ENCODE results near the gene GART.

Gene GART

GRCh38 chr21:33554236-33554981 is 12.5 kb upstream of the GART start:
- Histone ChIP-seq H3K36me3 (ENCODE audit: control insufficient read depth, insufficient read depth, low read length) (peaks cover 56% of the 10 kb centered on the region), H3K4me3 (ENCODE audit: low read length) (no peak overlapping the region), H3K27me3 (ENCODE audit: control insufficient read depth, insufficient read depth, low read length) (no peaks in the 10 kb centered on the region), H3K4me1 (ENCODE audit: control insufficient read depth, insufficient read depth, low read length) (no peaks in the 10 kb centered on the region), H3K9me3 (ENCODE audit: control insufficient read depth, insufficient read depth, low read length) (no peaks in the 10 kb centered on the region), H3K27ac (ENCODE audit: low read length) (no peak overlapping the region)
- DNase-seq (ENCODE audit: low read depth, low spot score) = no peak
- 100% methylated on average over 2 of the region's 18 CpGs for WGBS (ENCODE audit: insufficient coverage, insufficient read length)

- no peaks in the 10 kb centered on the region for H3K27me3 ChIP-seq (ENCODE audit: control insufficient read depth, insufficient read depth, low read length)
- no peak overlapping the region for H3K4me3 ChIP-seq (ENCODE audit: low read length)
- no peaks in the 10 kb centered on the region for H3K9me3 ChIP-seq (ENCODE audit: control insufficient read depth, insufficient read depth, low read length)
- H3K4me1 ChIP-seq (ENCODE audit: control insufficient read depth, insufficient read depth, low read length) = no peaks in the 10 kb centered on the region
- DNase-seq (ENCODE audit: low read depth, low spot score) = no peak
- peaks cover 55% of the 10 kb centered on the region for H3K36me3 ChIP-seq (ENCODE audit: control insufficient read depth, insufficient read depth, low read length)
- WGBS (ENCODE audit: insufficient coverage, insufficient read length) = no CpG with 5 or more reads among the region's 12 CpGs
- H3K27ac ChIP-seq (ENCODE audit: low read length) = no peak overlapping the region
Measured at GRCh38 chr21:33552999-33553598, 11.2 kb upstream of the GART start.

DNA sequence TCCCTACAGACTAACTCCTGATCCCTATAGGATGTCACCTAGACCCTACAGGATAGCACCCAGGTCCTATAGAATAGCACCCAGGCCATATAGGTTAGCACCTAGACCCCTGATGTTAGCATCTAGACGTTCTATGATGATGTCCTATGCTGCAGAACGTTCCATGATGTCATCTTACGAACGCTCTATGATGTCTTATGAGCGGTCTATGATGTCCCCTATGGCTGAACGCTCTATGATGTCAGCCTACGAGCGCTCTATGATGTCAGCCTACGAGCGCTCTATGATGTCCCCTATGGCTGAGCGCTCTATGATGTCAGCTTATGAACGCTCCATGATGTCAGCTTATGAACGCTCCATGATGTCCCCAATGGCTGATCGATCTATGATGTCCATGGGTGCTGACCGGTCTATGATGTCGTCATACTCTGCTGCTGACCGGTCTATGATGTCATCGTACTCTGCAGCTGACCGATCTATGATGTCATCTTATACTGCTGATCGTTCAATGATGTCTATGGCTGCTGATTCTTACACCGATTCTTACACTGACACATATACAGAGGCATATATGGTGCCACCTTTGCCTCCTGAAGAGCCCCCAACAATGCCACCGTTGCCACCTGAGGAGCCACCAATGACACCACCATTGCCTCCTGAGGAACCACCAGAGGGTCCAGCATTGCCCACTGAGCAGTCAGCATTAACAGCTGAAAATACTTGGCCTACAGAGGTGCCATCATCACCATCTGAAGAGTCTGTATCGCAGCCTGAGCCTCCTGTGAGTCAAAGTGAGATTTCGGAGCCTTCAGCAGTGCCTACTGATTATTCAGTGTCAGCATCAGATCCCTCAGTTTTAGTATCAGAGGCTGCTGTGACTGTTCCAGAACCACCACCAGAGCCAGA is 10.4 kb upstream of the GART start:
- no peaks in the 10 kb centered on the region for H3K4me1 ChIP-seq (ENCODE audit: control insufficient read depth, insufficient read depth, low read length)
- H3K9me3 ChIP-seq (ENCODE audit: control insufficient read depth, insufficient read depth, low read length) = no peaks in the 10 kb centered on the region
- DNase-seq (ENCODE audit: low read depth, low spot score) = no peak
- no peaks in the 10 kb centered on the region for H3K27me3 ChIP-seq (ENCODE audit: control insufficient read depth, insufficient read depth, low read length)
- peaks cover 49% of the 10 kb centered on the region for H3K36me3 ChIP-seq (ENCODE audit: control insufficient read depth, insufficient read depth, low read length)
- H3K27ac ChIP-seq (ENCODE audit: low read length) = no peak overlapping the region
- no peak overlapping the region for H3K4me3 ChIP-seq (ENCODE audit: low read length)
- WGBS (ENCODE audit: insufficient coverage, insufficient read length) = no CpG with 5 or more reads among the region's 24 CpGs

DNA sequence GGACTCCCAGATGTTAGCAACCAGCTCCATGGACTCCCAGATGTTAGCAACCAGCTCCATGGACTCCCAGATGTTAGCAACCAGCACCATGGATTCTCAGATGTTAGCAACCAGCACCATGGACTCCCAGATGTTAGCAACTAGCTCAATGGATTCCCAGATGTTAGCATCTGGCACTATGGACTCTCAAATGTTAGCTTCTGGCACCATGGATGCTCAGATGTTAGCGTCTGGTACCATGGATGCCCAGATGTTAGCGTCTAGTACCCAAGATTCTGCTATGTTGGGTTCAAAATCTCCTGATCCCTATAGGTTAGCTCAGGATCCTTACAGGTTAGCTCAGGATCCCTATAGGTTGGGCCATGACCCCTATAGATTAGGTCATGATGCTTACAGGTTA is 9.7 kb upstream of the GART start:
- no peak for DNase-seq (ENCODE audit: low read depth, low spot score)
- Histone ChIP-seq H3K36me3 (ENCODE audit: control insufficient read depth, insufficient read depth, low read length) (peaks cover 47% of the 10 kb centered on the region), H3K27ac (ENCODE audit: low read length) (no peak overlapping the region), H3K9me3 (ENCODE audit: control insufficient read depth, insufficient read depth, low read length) (no peaks in the 10 kb centered on the region), H3K4me3 (ENCODE audit: low read length) (no peak overlapping the region), H3K4me1 (ENCODE audit: control insufficient read depth, insufficient read depth, low read length) (no peaks in the 10 kb centered on the region), H3K27me3 (ENCODE audit: control insufficient read depth, insufficient read depth, low read length) (no peaks in the 10 kb centered on the region)
- WGBS (ENCODE audit: insufficient coverage, insufficient read length) = no CpG with 5 or more reads among the region's 2 CpGs

- no CpG with 5 or more reads among the region's 23 CpGs for WGBS (ENCODE audit: insufficient coverage, insufficient read length)
- no peaks in the 10 kb centered on the region for H3K27me3 ChIP-seq (ENCODE audit: control insufficient read depth, insufficient read depth, low read length)
- H3K4me3 ChIP-seq (ENCODE audit: low read length) = no peak overlapping the region
- DNase-seq (ENCODE audit: low read depth, low spot score) = no peak
- H3K36me3 ChIP-seq (ENCODE audit: control insufficient read depth, insufficient read depth, low read length) = peaks cover 47% of the 10 kb centered on the region
- no peaks in the 10 kb centered on the region for H3K9me3 ChIP-seq (ENCODE audit: control insufficient read depth, insufficient read depth, low read length)
- H3K4me1 ChIP-seq (ENCODE audit: control insufficient read depth, insufficient read depth, low read length) = no peaks in the 10 kb centered on the region
- H3K27ac ChIP-seq (ENCODE audit: low read length) = no peak overlapping the region
Measured at GRCh38 chr21:33550772-33551660, 9.1 kb upstream of the GART start.

- Histone ChIP-seq H3K27me3 (ENCODE audit: control insufficient read depth, insufficient read depth, low read length) (no peaks in the 10 kb centered on the region), H3K4me3 (ENCODE audit: low read length) (no peak overlapping the region)
- no peak for DNase-seq (ENCODE audit: low read depth, low spot score)
Measured at GRCh38 chr21:33549848-33550771, 8.2 kb upstream of the GART start.

GRCh38 chr21:33546086-33546485 is 4.2 kb upstream of the GART start:
- peaks cover 16% of the 10 kb centered on the region for H3K36me3 ChIP-seq (ENCODE audit: control insufficient read depth, insufficient read depth, low read length)

More at GRCh38 chr21:33549848-33550771, 8.2 kb upstream of the GART start:
- peaks cover 45% of the 10 kb centered on the region for H3K36me3 ChIP-seq (ENCODE audit: control insufficient read depth, insufficient read depth, low read length)
- H3K9me3 ChIP-seq (ENCODE audit: control insufficient read depth, insufficient read depth, low read length) = no peaks in the 10 kb centered on the region
- no peaks in the 10 kb centered on the region for H3K4me1 ChIP-seq (ENCODE audit: control insufficient read depth, insufficient read depth, low read length)
- no CpG with 5 or more reads among the region's 19 CpGs for WGBS (ENCODE audit: insufficient coverage, insufficient read length)
- H3K27ac ChIP-seq (ENCODE audit: low read length) = no peak overlapping the region

GRCh38 chr21:33544451-33545195 is 2.7 kb upstream of the GART start:
- WGBS (ENCODE audit: insufficient coverage, insufficient read length) = no CpG with 5 or more reads among the region's 8 CpGs
- DNase-seq (ENCODE audit: low read depth, low spot score) = no peak
- H3K4me3 ChIP-seq (ENCODE audit: low read length) = peak overlapping the region; percentile 21; the same call in 1 of the 2 replicates
- peaks cover 2% of the 10 kb centered on the region; the same call in 1 of the 2 replicates for H3K36me3 ChIP-seq (ENCODE audit: control insufficient read depth, insufficient read depth, low read length)
- H3K4me1 ChIP-seq (ENCODE audit: control insufficient read depth, insufficient read depth, low read length) = no peaks in the 10 kb centered on the region
- no peaks in the 10 kb centered on the region for H3K27me3 ChIP-seq (ENCODE audit: control insufficient read depth, insufficient read depth, low read length)
- no peaks in the 10 kb centered on the region for H3K9me3 ChIP-seq (ENCODE audit: control insufficient read depth, insufficient read depth, low read length)
- no peak overlapping the region for H3K27ac ChIP-seq (ENCODE audit: low read length)

More at GRCh38 chr21:33546086-33546485, 4.2 kb upstream of the GART start:
- Histone ChIP-seq H3K27me3 (ENCODE audit: control insufficient read depth, insufficient read depth, low read length) (no peaks in the 10 kb centered on the region), H3K27ac (ENCODE audit: low read length) (no peak overlapping the region), H3K4me1 (ENCODE audit: control insufficient read depth, insufficient read depth, low read length) (no peaks in the 10 kb centered on the region), H3K4me3 (ENCODE audit: low read length) (no peak overlapping the region), H3K9me3 (ENCODE audit: control insufficient read depth, insufficient read depth, low read length) (no peaks in the 10 kb centered on the region)
- DNase-seq (ENCODE audit: low read depth, low spot score) = no peak
- WGBS (ENCODE audit: insufficient coverage, insufficient read length) = 100% methylated on average over 1 of the region's 3 CpGs

Data from iPS DF 6.9 (cell line).